ENCODE data around the gene CACNA1A. TPM values are rescaled to one million over a fixed set of nuclear protein-coding genes. Genes with fewer than 3 reads are reported as not detected.

Gene CACNA1A
- total RNA-seq, 1 donor from 2014 or later: 23.2 TPM

DNA sequence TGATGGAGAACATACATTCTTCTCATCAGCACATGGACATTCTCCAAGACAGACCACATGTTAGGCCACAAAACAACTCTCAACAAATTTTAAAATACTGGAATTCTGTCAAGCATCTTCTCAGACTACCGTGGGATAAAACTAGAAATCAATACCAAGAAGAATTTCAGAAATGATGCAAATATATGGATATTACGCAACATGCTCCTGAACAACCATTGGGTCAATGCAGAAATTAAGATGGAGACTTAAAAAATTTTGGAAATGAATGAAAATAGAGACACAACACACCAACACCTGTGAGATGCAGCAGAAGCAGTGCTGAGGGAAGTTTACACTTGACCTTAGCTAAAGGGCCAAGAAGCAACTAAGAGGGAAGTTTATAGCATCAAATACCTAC lies 162.8 kb downstream of the CACNA1A start:
- H3K27ac Mint-ChIP-seq: no peak overlapping the region
- TF ChIP-seq CTCF (conservative IDR thresholded peaks at IDR 0.05): no peak

DNA sequence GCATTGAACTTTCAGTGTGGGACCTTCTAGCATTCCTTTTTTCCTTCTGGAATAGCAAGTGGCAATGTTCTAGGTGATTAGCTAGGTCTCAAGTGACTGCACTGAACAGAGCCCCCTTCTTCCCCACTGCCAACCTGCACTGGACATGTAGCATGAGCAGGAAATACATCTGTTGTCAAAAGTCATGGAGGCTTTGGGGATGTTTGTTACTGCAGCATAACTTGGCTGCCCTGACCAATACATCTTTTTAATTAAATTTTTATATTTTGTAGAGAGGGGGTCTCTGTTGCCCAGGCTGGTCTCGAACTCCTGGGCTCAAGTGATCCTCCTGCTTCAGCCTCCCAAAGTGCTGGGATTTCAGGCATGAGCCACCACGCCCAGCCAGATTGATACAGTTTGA lies 163.6 kb downstream of the CACNA1A start:
- H3K36me3 Mint-ChIP-seq: no peaks in the 10 kb centered on the region
- no peak overlapping the region for H3K4me3 Mint-ChIP-seq
- no peak for TF ChIP-seq CTCF (conservative IDR thresholded peaks at IDR 0.05)
- no peaks in the 10 kb centered on the region for H3K9me3 Mint-ChIP-seq
- no peaks in the 10 kb centered on the region for H3K4me1 Mint-ChIP-seq (ENCODE audit: unreplicated experiment)
- H3K27me3 Mint-ChIP-seq: peaks cover 14% of the 10 kb centered on the region
- no peak for DNase-seq (ENCODE audit: extremely low spot score, unreplicated experiment)
- no peak overlapping the region for H3K27ac Mint-ChIP-seq

More for the DNA sequence above, 162.8 kb downstream of the CACNA1A start:
- H3K27me3 Mint-ChIP-seq: peaks cover 11% of the 10 kb centered on the region
- H3K4me3 Mint-ChIP-seq: no peak overlapping the region
- no peaks in the 10 kb centered on the region for H3K9me3 Mint-ChIP-seq
- H3K4me1 Mint-ChIP-seq (ENCODE audit: unreplicated experiment): no peaks in the 10 kb centered on the region
- H3K36me3 Mint-ChIP-seq: no peaks in the 10 kb centered on the region
- no peak for DNase-seq (ENCODE audit: extremely low spot score, unreplicated experiment)

DNA sequence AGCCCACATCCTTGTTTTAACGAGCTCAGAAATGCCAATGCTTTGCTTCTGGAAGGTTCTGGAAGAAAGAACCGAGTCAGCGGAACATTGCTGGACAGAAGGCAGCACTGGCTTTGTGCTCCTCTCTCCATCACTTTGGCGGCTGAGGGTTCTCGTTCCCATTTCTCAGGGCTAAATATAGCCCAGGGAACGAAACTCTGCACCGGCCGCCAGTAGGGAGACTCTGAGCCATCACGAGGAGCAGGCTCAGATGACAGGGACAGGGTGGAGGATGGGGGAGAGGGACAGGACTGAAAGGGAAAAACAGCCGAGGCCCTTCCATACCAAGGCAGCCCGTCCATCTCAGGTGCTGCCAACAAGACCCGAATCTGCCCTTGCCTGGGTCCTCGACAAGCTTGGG lies 166.4 kb downstream of the CACNA1A start:
- Mint-ChIP-seq H3K4me1 (ENCODE audit: unreplicated experiment) (no peaks in the 10 kb centered on the region), H3K27me3 (peaks cover 22% of the 10 kb centered on the region), H3K36me3 (no peaks in the 10 kb centered on the region), H3K4me3 (no peak overlapping the region), H3K9me3 (no peaks in the 10 kb centered on the region), H3K27ac (no peak overlapping the region)
- TF ChIP-seq CTCF (conservative IDR thresholded peaks at IDR 0.05): no peak
- no peak for DNase-seq (ENCODE audit: extremely low spot score, unreplicated experiment)

DNA sequence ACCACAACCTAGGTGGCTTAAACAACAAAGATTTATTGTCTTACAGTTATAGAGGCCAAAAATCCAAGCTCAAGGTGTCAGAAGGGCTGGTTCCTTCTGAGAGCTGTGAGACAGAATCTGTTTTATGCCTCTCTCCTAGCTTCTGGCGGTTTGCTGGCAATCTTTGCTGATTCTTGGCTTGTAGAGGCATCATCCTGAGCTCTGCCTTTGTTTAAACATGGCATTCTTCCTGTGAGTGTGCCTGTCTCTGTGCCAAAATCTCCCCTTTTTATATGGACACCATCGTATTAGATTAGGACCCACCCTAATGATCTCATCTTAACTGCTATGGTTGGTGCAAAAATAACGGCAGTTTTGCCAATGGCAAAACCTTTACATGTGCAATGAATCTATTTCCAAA lies 169.1 kb downstream of the CACNA1A start:
- Mint-ChIP-seq H3K27ac (no peak overlapping the region), H3K9me3 (no peaks in the 10 kb centered on the region)

DNA sequence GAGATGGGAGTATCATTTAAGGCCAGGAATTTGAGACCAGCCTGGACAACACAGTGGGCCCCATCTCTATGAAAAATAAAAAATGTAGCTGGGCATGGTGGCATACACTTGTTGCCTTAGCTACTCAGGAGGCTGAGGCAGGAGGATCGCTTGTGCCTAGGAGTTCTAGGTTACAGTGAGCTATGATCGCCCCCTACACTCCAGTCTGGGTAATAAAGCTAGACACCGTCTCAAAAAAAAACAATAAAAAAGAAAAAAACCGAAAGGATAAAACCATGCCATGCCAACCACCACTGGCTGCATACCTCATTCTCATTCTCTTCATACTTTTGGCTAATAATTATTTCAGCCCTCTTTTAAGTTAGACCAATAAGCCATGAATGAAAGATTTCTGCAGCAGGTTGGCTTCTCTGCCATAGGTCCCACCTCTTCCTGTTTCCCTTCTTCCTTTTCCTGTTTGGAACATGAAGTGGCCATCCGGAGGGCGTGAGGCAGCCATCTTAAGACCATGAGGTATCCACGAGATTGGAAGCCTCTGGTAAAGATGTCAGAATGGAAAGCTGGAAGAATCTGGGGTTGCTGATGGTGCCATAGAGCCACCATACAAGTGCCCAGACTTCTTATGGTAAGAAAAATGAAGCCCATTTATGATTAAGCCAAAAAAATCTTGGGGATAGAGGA lies 171.3 kb downstream of the CACNA1A start:
- no peak overlapping the region for H3K27ac Mint-ChIP-seq
- TF ChIP-seq CTCF (conservative IDR thresholded peaks at IDR 0.05): peak; percentile 42
- H3K9me3 Mint-ChIP-seq: no peaks in the 10 kb centered on the region
- no peaks in the 10 kb centered on the region for H3K36me3 Mint-ChIP-seq
- H3K4me3 Mint-ChIP-seq: no peak overlapping the region
- no peak for DNase-seq (ENCODE audit: extremely low spot score, unreplicated experiment)
- peaks cover 22% of the 10 kb centered on the region for H3K27me3 Mint-ChIP-seq
- H3K4me1 Mint-ChIP-seq (ENCODE audit: unreplicated experiment): no peaks in the 10 kb centered on the region

More for the DNA sequence above, 169.1 kb downstream of the CACNA1A start:
- Mint-ChIP-seq H3K4me3 (no peak overlapping the region), H3K36me3 (no peaks in the 10 kb centered on the region), H3K4me1 (ENCODE audit: unreplicated experiment) (no peaks in the 10 kb centered on the region), H3K27me3 (peaks cover 27% of the 10 kb centered on the region)
- DNase-seq (ENCODE audit: extremely low spot score, unreplicated experiment): no peak
- TF ChIP-seq CTCF (conservative IDR thresholded peaks at IDR 0.05): no peak

Measured in type B pancreatic cell (in vitro differentiated cells).